ELR (cell line): ENCODE results near the gene ARHGEF7.
A peak's percentile ranks its signal among the peaks of the same experiment; 100 is the strongest.

Experiments used
- DNase-seq: peaks from one replicate; pipeline ENCODE4 v3.0.0-alpha.2; 2015; ENCODE audit warnings: low read depth

ARHGEF7 gene

DNA sequence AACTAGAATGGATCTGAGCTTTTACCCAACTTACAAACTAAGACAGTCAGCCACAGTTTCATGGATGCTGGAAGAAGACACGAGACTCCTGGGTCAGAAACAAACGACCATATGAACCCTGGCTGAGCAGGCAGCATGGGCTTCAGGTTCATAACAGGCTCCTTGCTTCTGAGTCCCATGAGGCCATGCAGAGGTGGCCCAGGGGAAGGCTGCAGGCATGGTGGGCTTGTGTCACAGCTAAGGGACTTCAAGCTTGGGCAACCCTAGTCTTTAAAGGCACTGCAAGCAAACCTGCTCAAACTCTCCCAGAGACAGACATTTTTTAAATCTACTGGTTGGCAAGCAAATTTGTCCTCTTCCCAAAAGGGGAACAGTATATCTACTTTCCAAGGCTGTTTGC, 5.1 kb upstream of the ARHGEF7 start:
- no peak for DNase-seq

DNA sequence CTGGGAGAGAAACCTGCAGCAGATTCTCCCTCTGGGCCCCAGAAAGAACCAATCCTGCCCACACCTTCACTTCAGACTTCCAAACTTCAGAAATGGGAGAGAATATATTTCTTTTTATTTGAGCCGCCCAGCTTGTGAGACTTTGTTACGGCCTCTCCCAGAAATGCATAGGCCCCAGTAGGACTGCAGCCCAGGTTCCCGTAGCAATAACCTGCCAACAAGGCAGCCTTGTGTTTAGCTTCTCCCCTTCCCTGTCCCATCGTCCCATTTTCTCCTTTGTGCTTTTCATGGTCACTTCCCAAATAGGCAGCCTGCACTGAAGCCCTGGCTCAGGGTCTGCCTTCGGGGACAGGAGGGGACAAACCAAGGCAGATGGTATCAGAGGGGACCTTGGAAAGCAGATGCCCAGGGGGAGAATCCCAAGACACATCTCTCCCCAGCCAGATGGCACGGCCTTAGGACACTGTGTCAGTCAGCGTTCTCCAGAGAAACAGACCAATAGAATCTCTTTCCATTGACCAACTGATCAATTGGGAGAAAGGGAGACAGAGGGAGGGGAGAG, 3.7 kb upstream of the ARHGEF7 start:
- DNase-seq, result no peak

DNA sequence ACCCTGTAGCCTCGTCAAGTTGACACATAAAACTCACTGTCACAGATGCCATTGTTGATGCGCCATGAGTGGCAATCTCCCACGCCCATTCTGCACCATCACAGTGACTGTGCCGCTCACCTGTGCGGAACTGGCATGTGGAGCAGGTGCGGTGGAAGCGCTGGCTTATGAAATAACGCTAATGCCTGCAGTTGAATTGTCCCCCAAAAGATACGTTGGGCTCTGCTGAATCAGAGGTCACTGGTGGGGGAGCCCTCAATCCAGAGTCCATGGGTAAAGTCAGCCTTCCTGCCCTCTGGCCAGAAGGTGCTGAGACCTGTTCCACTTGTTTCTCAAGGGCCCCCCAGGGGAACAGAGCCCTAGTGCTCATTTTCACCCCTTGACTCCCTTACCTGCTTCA, 2.9 kb upstream of the ARHGEF7 start:
- DNase-seq, result no peak

DNA sequence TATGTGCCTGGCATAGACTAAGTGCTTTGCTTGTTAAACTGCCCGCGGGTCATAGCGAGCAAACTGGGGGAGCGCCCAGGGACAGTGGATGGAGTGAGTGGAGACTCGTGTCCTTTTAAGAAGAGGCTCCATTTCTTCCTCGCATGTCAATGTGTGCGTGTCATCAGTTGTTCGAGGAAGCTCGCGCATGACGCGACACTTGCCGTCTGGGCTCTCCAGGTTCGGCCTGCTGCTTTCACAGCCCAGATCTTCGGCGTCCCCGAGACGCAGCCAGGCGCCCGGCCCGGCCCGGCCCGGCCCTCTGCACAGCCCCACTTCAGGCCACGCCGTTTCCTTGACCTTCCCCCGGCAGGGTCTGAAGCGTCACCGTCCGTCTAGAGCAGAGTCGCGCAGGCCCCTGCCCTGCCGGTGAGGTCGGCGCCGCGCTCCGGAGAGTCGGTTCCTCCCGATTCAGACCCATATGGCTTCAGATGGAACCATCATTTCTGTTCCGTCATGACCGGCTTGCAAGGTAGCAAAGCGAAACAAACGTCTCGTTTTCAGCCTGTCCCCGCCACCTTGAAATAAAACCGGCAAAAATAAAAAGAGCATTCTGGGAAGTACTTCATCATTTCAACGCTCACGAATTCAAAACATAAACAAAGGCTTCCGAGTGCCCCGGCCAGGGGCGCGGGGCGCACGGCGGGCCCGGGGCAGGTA, 599 bp upstream of the ARHGEF7 start:
- DNase-seq, result peak; percentile 50

DNA sequence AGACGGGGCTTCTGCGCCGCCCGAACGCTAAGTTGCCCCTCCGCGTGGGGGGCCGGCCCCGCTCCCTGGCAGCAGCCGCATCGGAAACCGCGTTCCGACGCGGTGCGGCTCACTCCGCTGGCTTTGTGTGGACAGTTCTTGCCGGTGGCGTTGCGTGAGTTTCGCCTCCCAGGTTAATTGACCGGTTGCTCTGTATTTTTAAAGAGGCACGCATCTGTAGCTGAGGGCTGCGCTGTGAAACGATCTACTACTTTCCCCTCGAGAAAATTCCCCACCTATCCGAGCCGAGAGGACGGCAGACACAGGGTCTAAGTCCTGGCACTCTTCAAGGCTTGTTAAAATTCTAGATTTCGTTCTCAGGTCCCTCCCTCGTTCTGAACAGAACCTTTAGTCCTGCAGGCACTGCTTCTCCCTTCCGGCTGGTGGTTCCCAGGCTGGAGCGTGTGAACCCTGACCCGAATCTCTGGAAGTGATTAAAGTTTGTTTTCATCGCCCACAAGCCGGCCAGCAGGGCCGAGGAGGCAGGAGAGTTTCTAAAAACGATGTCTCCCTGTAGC, 933 bp downstream of the ARHGEF7 start:
- DNase-seq, result peak; percentile 56

DNA sequence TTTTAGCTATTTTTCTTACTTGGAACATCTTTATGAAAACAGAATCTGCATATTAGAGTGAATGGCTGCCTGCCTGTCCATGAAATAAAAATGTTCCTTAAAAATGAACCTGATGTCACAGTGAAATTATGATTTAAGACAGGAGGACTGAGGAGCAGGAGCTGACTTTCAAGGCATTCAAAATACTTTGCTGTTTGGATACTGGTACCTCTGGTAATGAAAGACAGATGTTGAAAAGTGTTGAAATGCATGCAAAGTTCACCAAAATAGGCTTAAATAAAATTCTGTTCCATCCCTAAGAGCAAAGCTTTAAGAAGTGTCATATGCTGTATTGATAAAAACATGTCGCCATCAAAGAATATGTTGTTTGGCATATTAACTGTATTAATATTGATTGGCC, 1.7 kb downstream of the ARHGEF7 start:
- DNase-seq, result no peak

DNA sequence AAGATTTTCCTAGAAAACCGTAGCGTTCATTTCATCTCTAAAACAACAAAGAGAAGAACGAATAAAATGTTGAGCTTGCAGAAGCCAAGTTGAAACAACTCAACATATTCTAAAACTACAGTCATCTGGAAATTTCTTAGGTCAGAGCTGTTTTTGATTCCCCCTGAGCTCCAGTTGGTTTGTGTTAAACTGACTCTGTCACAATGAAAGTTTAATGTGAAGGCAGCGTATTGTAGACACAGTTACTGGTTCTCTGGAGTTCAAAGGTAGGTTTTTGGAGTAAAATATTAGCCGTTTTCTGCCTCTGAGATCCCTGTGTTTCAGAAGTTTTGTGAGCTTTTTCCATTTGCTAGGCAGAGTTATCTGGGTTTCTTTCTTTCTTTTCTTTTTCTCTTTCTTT, 2.2 kb downstream of the ARHGEF7 start:
- no peak for DNase-seq

DNA sequence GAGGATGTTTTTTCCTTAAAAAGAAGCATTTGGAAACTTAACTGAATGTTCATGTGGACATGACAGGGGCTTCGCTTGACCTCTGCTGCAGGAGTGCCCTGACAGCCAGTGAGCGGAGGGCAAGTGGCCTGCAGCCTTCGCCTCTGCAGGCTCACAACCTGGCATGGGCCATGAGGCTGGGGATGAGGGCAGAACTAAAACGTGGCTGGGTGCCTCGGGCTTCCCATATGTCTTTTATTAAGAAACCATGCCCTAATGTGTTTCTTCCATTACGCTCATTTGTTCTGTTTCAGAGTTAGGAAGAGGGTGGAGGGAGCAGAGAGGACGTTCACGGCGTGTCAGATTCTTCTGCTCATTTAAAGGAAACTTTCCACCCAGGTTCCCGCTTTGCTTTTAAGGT, 2.9 kb downstream of the ARHGEF7 start:
- DNase-seq, result no peak

DNA sequence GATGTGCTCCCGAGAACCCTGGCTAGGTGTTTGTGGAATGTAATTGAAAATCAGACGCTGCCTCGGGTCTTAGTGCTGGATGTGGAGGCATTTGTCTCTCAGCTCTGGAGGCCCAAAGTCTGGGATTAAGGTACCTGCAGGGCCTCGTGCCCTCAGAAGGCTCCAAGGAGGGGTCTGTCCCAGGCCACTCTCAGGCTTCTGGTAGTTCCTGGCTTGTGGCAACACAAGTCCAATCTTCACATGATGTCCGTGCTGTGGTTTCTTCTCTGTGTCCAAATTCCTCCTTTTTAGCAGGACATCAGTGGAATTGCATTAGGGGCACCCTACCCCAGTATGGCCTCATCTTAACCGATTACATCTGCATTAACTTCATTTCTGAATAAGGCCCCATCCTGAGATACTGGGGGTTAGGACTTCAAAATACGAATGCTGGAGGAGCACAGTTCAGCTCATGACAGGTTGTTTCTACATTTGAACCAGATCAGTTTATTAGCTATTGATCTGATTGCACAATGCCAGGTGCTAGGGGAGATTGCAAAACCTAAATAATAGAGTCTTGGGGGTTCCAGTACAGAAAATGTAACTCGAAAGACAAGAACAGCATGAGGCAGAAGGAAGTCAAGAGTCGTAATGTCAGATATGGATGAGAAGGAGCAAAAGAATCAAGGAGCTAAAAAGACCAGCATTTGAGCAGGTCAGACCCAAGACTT, 3.9 kb downstream of the ARHGEF7 start:
- DNase-seq, result no peak

DNA sequence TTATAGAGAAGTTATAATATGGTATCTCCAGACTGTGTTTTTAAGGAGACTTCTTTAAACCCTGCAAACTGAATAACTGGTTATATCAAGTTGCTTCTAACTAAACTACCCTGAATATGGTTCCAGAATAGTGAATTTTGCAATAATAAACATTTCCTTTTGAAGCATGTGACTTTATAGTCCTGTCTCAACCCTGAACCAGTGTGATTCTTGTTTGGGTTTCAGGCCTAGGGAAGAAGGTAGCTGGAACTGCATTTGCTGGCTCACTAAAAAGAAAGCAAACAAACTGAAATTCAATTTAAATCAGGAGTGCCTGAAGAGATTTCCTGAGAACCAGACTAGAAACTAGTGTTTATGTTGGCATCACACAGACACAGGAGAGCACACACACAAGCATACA, 4.9 kb downstream of the ARHGEF7 start:
- no peak for DNase-seq

DNA sequence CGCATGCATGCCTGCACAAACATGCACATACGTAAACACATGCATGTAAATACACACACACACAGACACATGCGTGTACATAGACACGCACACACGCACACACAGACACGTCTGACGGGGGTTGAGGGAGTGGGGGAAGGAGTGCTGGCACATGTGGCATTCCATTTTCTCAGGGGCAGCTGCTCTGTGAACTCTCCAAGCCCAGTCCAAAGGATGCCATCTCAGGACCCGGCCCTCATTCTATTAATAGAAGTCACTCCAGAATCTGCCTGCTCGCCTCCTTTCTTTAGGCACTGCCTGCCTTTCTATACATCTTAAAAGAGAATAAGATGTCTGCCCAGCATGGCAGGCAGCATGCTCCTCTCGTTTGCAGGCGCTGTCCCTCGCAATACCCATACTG, 5.3 kb downstream of the ARHGEF7 start:
- no peak for DNase-seq

DNA sequence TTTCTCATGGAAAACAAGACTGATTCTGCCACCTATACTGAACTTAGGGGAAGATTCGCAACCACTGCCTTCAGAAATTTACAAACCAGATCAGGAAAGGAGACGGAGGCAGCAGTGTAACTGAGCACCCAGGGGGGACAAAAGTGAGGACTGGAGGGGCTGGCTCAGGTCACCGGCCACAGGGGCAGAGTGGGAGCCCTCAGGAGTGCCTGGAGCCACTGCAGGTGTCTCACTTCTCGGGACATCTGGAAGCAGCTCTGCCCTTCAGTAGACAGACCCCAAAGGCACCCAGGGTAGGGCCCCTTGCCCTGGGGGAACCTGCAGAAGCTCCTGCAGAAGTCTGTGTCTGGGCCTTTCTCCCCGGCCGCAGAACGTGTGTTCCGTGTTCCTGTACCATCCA, 5.8 kb downstream of the ARHGEF7 start:
- no peak for DNase-seq

DNA sequence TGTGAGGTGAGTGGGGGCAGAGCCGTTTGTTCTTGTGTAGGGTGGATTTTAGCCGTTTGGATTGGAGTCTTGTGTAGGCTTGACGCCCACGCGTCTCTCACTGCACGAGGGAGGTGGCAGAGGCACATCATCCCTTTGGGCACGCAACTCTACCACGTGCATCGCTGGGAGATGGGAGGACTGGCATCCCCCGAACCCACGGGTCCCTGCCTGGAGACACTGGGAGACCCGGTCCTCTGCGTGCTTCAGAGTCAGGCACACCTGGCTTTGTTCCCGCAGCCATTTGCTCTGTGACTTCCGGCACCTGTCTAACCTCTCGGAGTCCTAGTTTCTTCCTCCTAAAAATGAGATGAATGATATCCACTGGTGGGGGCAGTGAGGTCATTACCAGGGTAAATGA, 6.4 kb downstream of the ARHGEF7 start:
- DNase-seq, result no peak

DNA sequence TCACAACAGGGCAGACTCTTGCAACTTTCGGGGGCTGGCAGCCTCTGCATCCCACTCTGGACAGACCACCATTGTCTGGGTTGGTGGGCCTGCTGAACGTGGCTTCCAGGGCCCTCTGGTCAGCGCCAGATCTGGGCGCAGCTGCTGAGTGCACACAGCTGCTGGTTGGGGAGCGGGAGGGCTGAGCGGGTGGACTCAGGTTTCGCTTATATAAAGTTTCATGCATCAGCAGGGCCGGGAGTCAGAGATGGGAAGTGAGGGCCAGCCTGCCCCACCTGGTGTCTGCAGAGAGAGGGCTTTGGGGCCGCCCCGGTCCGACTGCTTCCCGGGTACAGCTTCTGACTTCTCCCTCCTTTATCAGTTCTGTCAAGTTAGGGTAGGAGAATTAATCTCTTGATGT, 6.9 kb downstream of the ARHGEF7 start:
- no peak for DNase-seq

DNA sequence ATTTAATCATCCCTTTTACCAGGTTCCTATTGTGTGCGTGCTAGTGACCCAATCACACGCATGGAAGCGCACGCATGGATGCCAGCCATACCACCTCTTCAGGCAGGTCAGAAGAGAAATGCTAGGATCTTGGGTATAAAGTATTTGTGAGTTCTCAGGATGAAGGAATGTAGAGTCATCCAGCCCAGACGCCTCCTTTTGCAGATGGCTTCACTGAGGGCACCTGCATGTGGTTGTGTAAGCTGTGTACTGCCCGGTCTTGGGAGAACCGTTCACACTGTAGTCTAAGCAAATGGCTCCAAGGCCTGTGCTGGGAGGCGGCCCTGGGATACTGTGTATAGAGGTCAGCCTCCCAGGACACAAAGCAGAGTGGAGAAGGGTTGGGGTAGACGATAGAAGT, 7.5 kb downstream of the ARHGEF7 start:
- no peak for DNase-seq

DNA sequence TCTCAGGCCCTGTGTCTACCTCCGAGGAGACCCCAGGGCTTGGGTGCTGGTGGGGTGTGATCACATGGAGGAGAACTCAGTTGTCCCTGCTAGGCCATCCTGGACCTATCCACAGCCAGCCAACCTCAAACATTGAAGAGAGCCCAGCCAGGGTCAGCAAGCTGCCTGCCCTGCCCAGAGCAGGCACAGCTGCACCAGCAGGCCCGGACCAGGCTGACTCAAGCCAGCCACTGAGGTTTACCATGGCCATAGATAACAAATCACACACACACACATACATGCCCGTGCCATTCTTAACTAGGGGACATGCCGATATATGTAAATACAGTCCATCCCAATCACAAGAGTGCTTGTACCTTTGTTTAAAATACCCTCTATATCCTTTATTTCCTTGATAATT, 8.1 kb downstream of the ARHGEF7 start:
- DNase-seq, result no peak

DNA sequence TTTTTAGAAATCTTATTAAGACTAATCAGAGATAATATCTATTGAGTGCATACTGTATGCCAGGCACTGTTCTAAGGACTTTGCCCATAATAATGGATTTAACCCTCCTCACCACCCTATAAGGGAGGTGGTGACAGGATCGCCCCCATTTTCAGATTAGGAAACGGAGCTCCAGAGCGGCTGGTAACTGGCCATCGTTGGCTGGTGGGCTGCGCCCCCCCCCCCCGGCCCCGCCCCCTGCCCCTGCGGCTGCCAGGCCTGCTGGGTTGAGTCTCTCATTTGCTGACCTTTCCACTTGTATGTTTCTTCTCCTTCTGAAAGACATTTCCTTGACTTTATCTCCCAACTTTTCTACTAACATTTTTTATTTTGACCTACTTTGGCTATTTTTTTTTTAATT, 8.5 kb downstream of the ARHGEF7 start:
- DNase-seq, result no peak

DNA sequence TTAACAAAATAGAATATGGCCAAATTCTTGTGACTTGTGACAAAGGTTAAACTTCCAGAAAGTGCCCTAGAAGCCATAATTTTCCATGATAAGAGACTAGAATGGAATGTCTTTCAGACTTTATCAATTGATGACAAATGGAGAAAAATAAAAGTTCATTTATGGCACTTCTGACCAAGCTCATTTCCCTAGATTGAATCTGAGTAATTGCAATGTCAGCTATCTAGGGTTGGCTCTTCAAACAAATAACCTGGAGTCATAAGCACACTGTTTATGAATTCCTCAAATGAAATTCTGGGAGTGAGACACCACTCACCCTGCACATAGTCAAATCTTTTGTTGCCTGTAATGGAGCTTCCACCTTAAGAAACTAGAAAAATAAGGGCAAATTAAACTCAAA, 11.4 kb downstream of the ARHGEF7 start:
- no peak for DNase-seq

DNA sequence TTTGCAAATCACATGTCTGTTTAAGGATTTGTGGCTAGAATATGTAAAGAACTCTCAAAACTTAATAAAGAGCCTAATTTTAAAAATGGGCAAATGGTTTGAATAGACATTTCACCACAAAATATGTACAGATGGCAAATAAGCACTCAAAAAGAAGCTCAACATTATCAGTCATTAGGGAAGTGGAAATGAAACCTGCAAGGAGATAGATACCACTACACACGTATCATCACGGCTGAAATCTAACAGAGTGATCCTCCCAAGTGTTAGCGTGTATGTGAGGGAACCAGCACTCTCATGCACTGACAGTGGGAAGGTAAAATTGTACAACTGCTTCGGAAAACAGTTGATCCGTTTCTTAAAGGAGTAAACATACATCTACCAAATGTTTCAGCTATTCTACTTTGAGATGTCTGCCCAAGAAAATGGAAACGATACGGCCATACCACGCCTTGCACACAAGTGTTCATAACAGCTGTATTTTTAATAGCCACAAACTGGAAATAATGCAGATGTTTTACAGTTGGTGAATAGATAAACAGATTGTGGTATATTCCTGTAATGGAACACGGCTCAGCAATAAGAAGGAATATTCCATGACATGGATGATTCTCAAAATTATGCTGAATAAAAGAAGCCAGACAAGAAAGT, 14.5 kb downstream of the ARHGEF7 start:
- no peak for DNase-seq

DNA sequence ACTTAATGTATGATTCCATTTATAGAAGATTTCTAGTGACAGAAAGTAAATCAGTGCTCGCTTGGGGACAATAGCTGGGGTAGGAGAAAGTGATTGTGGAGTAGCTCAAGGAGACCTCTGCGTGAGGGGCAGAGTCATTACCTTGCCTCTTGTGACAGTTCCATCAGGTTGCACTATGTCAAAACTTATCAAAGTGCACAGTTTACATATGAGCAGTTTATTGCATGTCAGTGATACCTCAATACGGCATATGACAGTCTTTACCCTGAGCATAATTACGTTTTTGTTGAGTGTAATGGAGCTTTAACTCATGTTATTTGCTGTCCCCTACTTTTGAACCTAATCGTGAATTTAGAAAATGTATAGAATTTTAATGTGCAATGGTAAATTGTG, 15.0 kb downstream of the ARHGEF7 start:
- DNase-seq, result no peak

DNA sequence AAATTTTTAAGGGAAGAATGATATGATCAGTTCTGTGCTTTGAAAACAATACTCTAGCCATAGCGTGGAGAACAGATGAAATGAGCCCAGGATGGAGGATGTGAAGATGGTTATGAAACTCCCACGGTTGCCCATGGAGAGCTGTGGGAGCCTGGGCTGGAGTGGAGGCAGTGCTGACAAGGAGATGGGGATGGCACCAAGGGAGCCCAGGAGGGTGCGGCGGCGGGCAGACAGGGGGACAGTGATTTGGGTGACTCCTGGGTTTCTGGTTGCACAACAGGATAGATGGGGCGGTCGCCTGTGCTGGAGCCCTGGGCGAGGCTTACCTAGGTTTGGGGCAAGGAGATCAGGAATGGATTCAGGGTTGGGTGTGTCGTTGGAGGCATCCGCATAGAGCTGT, 15.9 kb downstream of the ARHGEF7 start:
- DNase-seq, result no peak

DNA sequence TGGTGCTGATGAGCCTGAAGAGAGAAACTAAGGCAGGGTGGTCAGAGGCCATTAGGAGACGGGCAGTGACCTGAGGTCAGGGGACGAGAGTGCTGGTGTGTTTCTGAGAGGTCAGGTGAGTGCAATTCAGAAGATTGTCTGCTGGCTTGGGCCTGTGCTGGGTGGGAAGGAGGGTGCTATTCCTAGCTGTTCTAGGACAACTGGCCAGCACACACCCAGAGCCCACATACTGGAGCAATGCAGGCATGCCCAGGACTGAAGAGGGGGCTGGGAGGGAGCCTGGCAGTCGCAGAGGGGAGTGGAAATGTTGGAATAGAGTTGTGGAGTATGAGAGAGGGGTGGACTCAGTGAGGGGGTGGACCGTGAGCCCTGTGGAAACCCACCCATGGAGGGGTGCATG, 16.5 kb downstream of the ARHGEF7 start:
- DNase-seq, result no peak

DNA sequence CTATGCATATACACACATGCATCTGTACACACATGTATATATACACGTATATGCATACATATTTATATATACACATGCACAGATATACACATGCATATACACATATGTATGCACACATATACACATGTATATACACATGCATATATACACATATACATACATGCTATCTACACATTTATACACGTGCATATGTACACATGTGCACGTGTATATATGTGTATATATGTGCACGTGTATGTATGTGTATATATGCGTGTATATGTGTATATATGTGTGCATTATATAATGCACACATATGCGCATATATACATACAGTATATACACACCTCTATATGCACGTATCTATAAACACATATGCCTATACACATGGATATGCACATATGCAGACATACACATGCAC, 17.8 kb downstream of the ARHGEF7 start:
- no peak for DNase-seq
